ENCODE measurements around the gene ERG28. TPM values are rescaled to one million over a fixed set of nuclear protein-coding genes. Genes with fewer than 3 reads are reported as not detected.

The ERG28 gene
- total RNA-seq, 1 donor from 2014 or later: 16.2 TPM

GRCh38 chr14:75643985-75644384 is 16.7 kb downstream of the ERG28 start:
- DNase-seq (ENCODE audit: low read depth): no peak
- Histone ChIP-seq H3K36me3 (ENCODE audit: control insufficient read depth, insufficient read depth, low read length) (no peaks in the 10 kb centered on the region), H3K27me3 (ENCODE audit: control insufficient read depth, insufficient read depth, low read length) (no peaks in the 10 kb centered on the region), H3K4me3 (ENCODE audit: low read depth, low read length) (no peak overlapping the region)
- no peak for TF ChIP-seq CTCF (IDR thresholded peaks at IDR 0.05; ENCODE audit: insufficient read depth, low read length, poor library complexity, severe bottlenecking)

- no peaks in the 10 kb centered on the region for H3K36me3 ChIP-seq (ENCODE audit: control insufficient read depth, insufficient read depth, low read length)
- no peak for TF ChIP-seq CTCF (IDR thresholded peaks at IDR 0.05; ENCODE audit: insufficient read depth, low read length, poor library complexity, severe bottlenecking)
- no peak overlapping the region for H3K4me3 ChIP-seq (ENCODE audit: low read depth, low read length)
- no peaks in the 10 kb centered on the region for H3K27me3 ChIP-seq (ENCODE audit: control insufficient read depth, insufficient read depth, low read length)
- no peak for DNase-seq (ENCODE audit: low read depth)
Measured at GRCh38 chr14:75640876-75641275, 19.8 kb downstream of the ERG28 start.

DNA sequence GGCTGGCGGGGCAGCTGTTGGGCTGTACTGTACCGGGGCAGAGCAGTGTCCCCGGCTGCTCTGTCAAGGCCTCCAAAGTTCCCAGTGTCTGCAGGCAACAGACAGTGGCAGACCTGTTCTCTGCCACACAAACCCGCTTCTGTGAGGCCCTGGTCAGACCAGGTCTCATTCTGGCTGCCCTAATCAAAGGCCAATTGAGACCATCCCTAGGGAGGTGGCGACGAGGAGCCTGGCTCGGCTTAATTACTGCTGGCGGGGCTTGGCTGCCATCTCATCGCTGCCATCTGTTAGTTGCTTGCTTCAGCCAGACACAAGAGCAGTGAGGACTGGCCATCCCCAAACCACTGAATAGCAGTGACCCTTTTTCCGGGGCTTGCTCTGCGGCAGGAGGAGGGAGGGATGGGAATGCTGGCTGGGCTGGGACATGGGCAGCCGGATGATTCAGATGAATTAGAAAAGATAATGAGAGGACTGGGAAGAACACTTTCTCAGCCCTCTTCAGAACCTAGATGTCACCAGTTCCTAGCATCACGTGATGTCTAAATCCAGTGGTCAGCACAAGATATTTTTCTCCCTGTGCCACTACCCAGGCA is 24.5 kb downstream of the ERG28 start:
- H3K4me3 ChIP-seq (ENCODE audit: low read depth, low read length): no peak overlapping the region
- TF ChIP-seq CTCF (IDR thresholded peaks at IDR 0.05; ENCODE audit: insufficient read depth, low read length, poor library complexity, severe bottlenecking): no peak

DNA sequence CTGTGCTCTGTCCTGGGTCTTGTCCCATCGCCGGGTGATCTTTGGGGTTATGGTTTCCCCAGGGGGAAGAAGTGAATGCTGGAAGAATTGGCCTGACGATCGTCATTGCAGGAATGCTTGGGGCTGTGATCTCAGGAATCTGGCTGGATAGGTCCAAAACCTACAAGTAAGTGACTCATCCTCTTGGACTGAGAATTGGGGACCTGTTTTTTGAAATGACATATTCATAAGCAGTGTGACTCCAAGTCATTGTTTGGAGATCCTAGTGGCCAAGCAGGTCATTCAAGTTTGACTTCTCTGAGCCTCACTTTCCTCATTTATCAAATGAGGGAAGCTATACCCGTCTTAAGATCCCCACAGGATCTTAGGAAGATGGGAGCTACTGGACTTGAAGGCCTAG is 25.8 kb downstream of the ERG28 start:
- H3K4me3 ChIP-seq (ENCODE audit: low read depth, low read length): no peak overlapping the region
- H3K27me3 ChIP-seq (ENCODE audit: control insufficient read depth, insufficient read depth, low read length): peaks cover 3% of the 10 kb centered on the region
- no peak for TF ChIP-seq CTCF (IDR thresholded peaks at IDR 0.05; ENCODE audit: insufficient read depth, low read length, poor library complexity, severe bottlenecking)
- no peaks in the 10 kb centered on the region for H3K36me3 ChIP-seq (ENCODE audit: control insufficient read depth, insufficient read depth, low read length)
- no peak for DNase-seq (ENCODE audit: low read depth)

More for the DNA sequence above, 24.5 kb downstream of the ERG28 start:
- Histone ChIP-seq H3K36me3 (ENCODE audit: control insufficient read depth, insufficient read depth, low read length) (no peaks in the 10 kb centered on the region), H3K27me3 (ENCODE audit: control insufficient read depth, insufficient read depth, low read length) (peaks cover 3% of the 10 kb centered on the region)
- no peak for DNase-seq (ENCODE audit: low read depth)

DNA sequence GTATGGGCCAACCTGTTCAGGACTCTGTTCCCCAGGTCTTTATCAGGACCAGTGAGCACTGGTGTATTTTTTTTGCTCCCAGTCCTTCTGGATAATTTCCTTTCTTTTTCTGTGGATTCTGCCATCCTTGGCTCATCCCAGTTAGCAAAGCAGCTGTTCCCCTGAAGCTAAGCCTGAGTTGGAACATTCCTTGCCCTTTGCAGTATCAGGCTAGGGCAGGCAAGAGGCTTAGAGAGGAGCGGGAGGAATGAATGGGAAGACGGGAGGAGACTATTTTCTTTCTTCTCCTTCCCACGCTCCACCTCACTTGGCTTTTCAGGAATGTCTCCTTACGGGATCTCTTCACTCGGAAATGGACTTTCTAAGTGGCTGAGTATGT is 29.2 kb downstream of the ERG28 start:
- Histone ChIP-seq H3K4me3 (ENCODE audit: low read depth, low read length) (no peak overlapping the region), H3K27me3 (ENCODE audit: control insufficient read depth, insufficient read depth, low read length) (peaks cover 3% of the 10 kb centered on the region), H3K36me3 (ENCODE audit: control insufficient read depth, insufficient read depth, low read length) (no peaks in the 10 kb centered on the region)
- no peak for TF ChIP-seq CTCF (IDR thresholded peaks at IDR 0.05; ENCODE audit: insufficient read depth, low read length, poor library complexity, severe bottlenecking)
- DNase-seq (ENCODE audit: low read depth): no peak
